ENCODE data around the gene WASHC4.

Gene WASHC4

GRCh38 chr12:105202202-105202601, 94.7 kb downstream of the WASHC4 start:
- no peak overlapping the region for H3K4me3 ChIP-seq (ENCODE audit: low read length)
- H3K9me3 ChIP-seq (ENCODE audit: control insufficient read depth, low read length), result no peaks in the 10 kb centered on the region

GRCh38 chr12:105204127-105204526, 96.6 kb downstream of the WASHC4 start:
- peaks cover 19% of the 10 kb centered on the region for H3K36me3 ChIP-seq (ENCODE audit: control insufficient read depth, insufficient read depth, low read length)

More at GRCh38 chr12:105202202-105202601, 94.7 kb downstream of the WASHC4 start:
- Histone ChIP-seq H3K36me3 (ENCODE audit: control insufficient read depth, insufficient read depth, low read length) (peaks cover 19% of the 10 kb centered on the region), H3K9ac (ENCODE audit: low read length) (no peak overlapping the region), H3K27me3 (ENCODE audit: control insufficient read depth, insufficient read depth, low read length) (no peaks in the 10 kb centered on the region), H3K4me1 (ENCODE audit: control insufficient read depth, insufficient read depth, low read length) (no peaks in the 10 kb centered on the region)

GRCh38 chr12:105204916-105205315, 97.4 kb downstream of the WASHC4 start:
- peaks cover 16% of the 10 kb centered on the region for H3K36me3 ChIP-seq (ENCODE audit: control insufficient read depth, insufficient read depth, low read length)
- no peak overlapping the region for H3K4me3 ChIP-seq (ENCODE audit: low read length)
- no peak overlapping the region for H3K9ac ChIP-seq (ENCODE audit: low read length)
- no peaks in the 10 kb centered on the region for H3K9me3 ChIP-seq (ENCODE audit: control insufficient read depth, low read length)
- H3K27me3 ChIP-seq (ENCODE audit: control insufficient read depth, insufficient read depth, low read length), result no peaks in the 10 kb centered on the region
- no peaks in the 10 kb centered on the region for H3K4me1 ChIP-seq (ENCODE audit: control insufficient read depth, insufficient read depth, low read length)

More at GRCh38 chr12:105204127-105204526, 96.6 kb downstream of the WASHC4 start:
- no peaks in the 10 kb centered on the region for H3K4me1 ChIP-seq (ENCODE audit: control insufficient read depth, insufficient read depth, low read length)
- H3K27me3 ChIP-seq (ENCODE audit: control insufficient read depth, insufficient read depth, low read length), result no peaks in the 10 kb centered on the region
- H3K4me3 ChIP-seq (ENCODE audit: low read length), result no peak overlapping the region
- H3K9ac ChIP-seq (ENCODE audit: low read length), result no peak overlapping the region
- no peaks in the 10 kb centered on the region for H3K9me3 ChIP-seq (ENCODE audit: control insufficient read depth, low read length)

GRCh38 chr12:105205322-105206048, 98.0 kb downstream of the WASHC4 start:
- Histone ChIP-seq H3K4me3 (ENCODE audit: low read length) (no peak overlapping the region), H3K4me1 (ENCODE audit: control insufficient read depth, insufficient read depth, low read length) (no peaks in the 10 kb centered on the region), H3K9me3 (ENCODE audit: control insufficient read depth, low read length) (no peaks in the 10 kb centered on the region), H3K9ac (ENCODE audit: low read length) (no peak overlapping the region), H3K36me3 (ENCODE audit: control insufficient read depth, insufficient read depth, low read length) (peaks cover 16% of the 10 kb centered on the region), H3K27me3 (ENCODE audit: control insufficient read depth, insufficient read depth, low read length) (no peaks in the 10 kb centered on the region)

- H3K36me3 ChIP-seq (ENCODE audit: control insufficient read depth, insufficient read depth, low read length), result peaks cover 16% of the 10 kb centered on the region
- no peak overlapping the region for H3K4me3 ChIP-seq (ENCODE audit: low read length)
- no peaks in the 10 kb centered on the region for H3K4me1 ChIP-seq (ENCODE audit: control insufficient read depth, insufficient read depth, low read length)
- H3K9me3 ChIP-seq (ENCODE audit: control insufficient read depth, low read length), result no peaks in the 10 kb centered on the region
- H3K27me3 ChIP-seq (ENCODE audit: control insufficient read depth, insufficient read depth, low read length), result no peaks in the 10 kb centered on the region
- no peak overlapping the region for H3K9ac ChIP-seq (ENCODE audit: low read length)
Observed at GRCh38 chr12:105206686-105207374, 99.3 kb downstream of the WASHC4 start.

GRCh38 chr12:105209091-105209490, 101.6 kb downstream of the WASHC4 start:
- H3K9ac ChIP-seq (ENCODE audit: low read length), result no peak overlapping the region
- H3K4me1 ChIP-seq (ENCODE audit: control insufficient read depth, insufficient read depth, low read length), result peaks cover 6% of the 10 kb centered on the region
- H3K27me3 ChIP-seq (ENCODE audit: control insufficient read depth, insufficient read depth, low read length), result no peaks in the 10 kb centered on the region
- no peaks in the 10 kb centered on the region for H3K9me3 ChIP-seq (ENCODE audit: control insufficient read depth, low read length)
- peaks cover 16% of the 10 kb centered on the region for H3K36me3 ChIP-seq (ENCODE audit: control insufficient read depth, insufficient read depth, low read length)
- no peak overlapping the region for H3K4me3 ChIP-seq (ENCODE audit: low read length)

- Histone ChIP-seq H3K9me3 (ENCODE audit: control insufficient read depth, low read length) (no peaks in the 10 kb centered on the region), H3K36me3 (ENCODE audit: control insufficient read depth, insufficient read depth, low read length) (no peaks in the 10 kb centered on the region), H3K4me3 (ENCODE audit: low read length) (no peak overlapping the region), H3K4me1 (ENCODE audit: control insufficient read depth, insufficient read depth, low read length) (peaks cover 20% of the 10 kb centered on the region), H3K9ac (ENCODE audit: low read length) (no peak overlapping the region), H3K27me3 (ENCODE audit: control insufficient read depth, insufficient read depth, low read length) (no peaks in the 10 kb centered on the region)
Observed at GRCh38 chr12:105212438-105212837, 104.9 kb downstream of the WASHC4 start.

- no peak overlapping the region for H3K4me3 ChIP-seq (ENCODE audit: low read length)
- no peaks in the 10 kb centered on the region for H3K27me3 ChIP-seq (ENCODE audit: control insufficient read depth, insufficient read depth, low read length)
- H3K9ac ChIP-seq (ENCODE audit: low read length), result peak overlapping the region; percentile 51
- no peaks in the 10 kb centered on the region for H3K36me3 ChIP-seq (ENCODE audit: control insufficient read depth, insufficient read depth, low read length)
- peaks cover 31% of the 10 kb centered on the region for H3K4me1 ChIP-seq (ENCODE audit: control insufficient read depth, insufficient read depth, low read length)
- no peaks in the 10 kb centered on the region for H3K9me3 ChIP-seq (ENCODE audit: control insufficient read depth, low read length)
Observed at GRCh38 chr12:105214148-105214547, 106.6 kb downstream of the WASHC4 start.

GRCh38 chr12:105214670-105215375, 107.3 kb downstream of the WASHC4 start:
- H3K9me3 ChIP-seq (ENCODE audit: control insufficient read depth, low read length), result no peaks in the 10 kb centered on the region
- no peaks in the 10 kb centered on the region for H3K27me3 ChIP-seq (ENCODE audit: control insufficient read depth, insufficient read depth, low read length)
- H3K9ac ChIP-seq (ENCODE audit: low read length), result peak overlapping the region; percentile 47
- H3K4me1 ChIP-seq (ENCODE audit: control insufficient read depth, insufficient read depth, low read length), result peaks cover 37% of the 10 kb centered on the region
- H3K36me3 ChIP-seq (ENCODE audit: control insufficient read depth, insufficient read depth, low read length), result no peaks in the 10 kb centered on the region
- no peak overlapping the region for H3K4me3 ChIP-seq (ENCODE audit: low read length)

GRCh38 chr12:105218434-105218833, 110.9 kb downstream of the WASHC4 start:
- no peaks in the 10 kb centered on the region for H3K36me3 ChIP-seq (ENCODE audit: control insufficient read depth, insufficient read depth, low read length)
- H3K9me3 ChIP-seq (ENCODE audit: control insufficient read depth, low read length), result no peaks in the 10 kb centered on the region
- H3K4me3 ChIP-seq (ENCODE audit: low read length), result no peak overlapping the region
- H3K9ac ChIP-seq (ENCODE audit: low read length), result no peak overlapping the region
- no peaks in the 10 kb centered on the region for H3K27me3 ChIP-seq (ENCODE audit: control insufficient read depth, insufficient read depth, low read length)
- H3K4me1 ChIP-seq (ENCODE audit: control insufficient read depth, insufficient read depth, low read length), result peaks cover 71% of the 10 kb centered on the region

All from mucosa of stomach (tissue), 1 donor.